Nephron progenitor cell (in vitro differentiated cells): ENCODE measurements around the gene CAPS2.

Experiments used
- DNase-seq: peaks from one replicate; pipeline ENCODE4 v3.0.0; 2021
- H3K27ac Mint-ChIP-seq: 2 replicates; pipeline ENCODE4 v1.8.0; 2021; ENCODE audit warnings: mild to moderate bottlenecking, moderate library complexity, mixed read lengths
- H3K27me3 Mint-ChIP-seq: 2 replicates; pipeline ENCODE4 v1.8.0; 2021; ENCODE audit warnings: mild to moderate bottlenecking, low read depth, mixed read lengths; ENCODE audit not compliant: poor library complexity
- H3K36me3 Mint-ChIP-seq: 2 replicates; pipeline ENCODE4 v1.8.0; 2021; ENCODE audit warnings: low read depth, mixed read lengths
- H3K4me1 Mint-ChIP-seq: 2 replicates; pipeline ENCODE4 v1.8.0; 2021; ENCODE audit warnings: mixed read lengths
- H3K4me3 Mint-ChIP-seq: 2 replicates; pipeline ENCODE4 v1.8.0; 2021; ENCODE audit warnings: mild to moderate bottlenecking, moderate library complexity, mixed read lengths
- H3K9me3 Mint-ChIP-seq: 2 replicates; pipeline ENCODE4 v1.8.0; 2021; ENCODE audit warnings: mild to moderate bottlenecking, moderate library complexity, mixed read lengths
- TF ChIP-seq, protein P1 (sequence below): fragments of 200-600 bp; sonication (generic); IDR thresholded peaks from 2 replicates; pipeline ENCODE4 v1.5.0; 2021; ENCODE audit warnings: antibody characterized with exemption

The CAPS2 gene

DNA sequence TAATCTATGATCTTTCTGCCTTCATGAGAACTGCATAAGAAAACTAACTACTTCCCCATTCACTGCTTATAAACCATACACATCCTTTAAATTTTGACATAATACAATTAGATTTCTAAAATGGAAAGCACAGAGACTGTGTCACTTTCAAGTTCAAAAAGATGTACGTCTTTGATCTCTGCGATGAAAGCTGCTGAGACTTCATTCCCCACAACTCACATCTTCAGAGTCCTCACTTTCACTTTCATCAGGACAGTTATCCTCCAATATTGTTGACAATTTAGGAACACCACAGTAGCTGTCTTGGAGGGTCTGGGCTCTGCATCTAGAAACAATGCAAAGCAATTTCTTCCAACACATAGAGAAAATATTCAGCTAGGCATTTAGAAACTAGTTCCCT, 72.6 kb downstream of the CAPS2 start:
- DNase-seq = no peak
- Mint-ChIP-seq H3K4me1 (no peaks in the 10 kb centered on the region), H3K9me3 (no peaks in the 10 kb centered on the region), H3K27ac (no peak overlapping the region), H3K4me3 (no peak overlapping the region), H3K27me3 (no peaks in the 10 kb centered on the region), H3K36me3 (no peaks in the 10 kb centered on the region)
- TF ChIP-seq, protein P1, sequence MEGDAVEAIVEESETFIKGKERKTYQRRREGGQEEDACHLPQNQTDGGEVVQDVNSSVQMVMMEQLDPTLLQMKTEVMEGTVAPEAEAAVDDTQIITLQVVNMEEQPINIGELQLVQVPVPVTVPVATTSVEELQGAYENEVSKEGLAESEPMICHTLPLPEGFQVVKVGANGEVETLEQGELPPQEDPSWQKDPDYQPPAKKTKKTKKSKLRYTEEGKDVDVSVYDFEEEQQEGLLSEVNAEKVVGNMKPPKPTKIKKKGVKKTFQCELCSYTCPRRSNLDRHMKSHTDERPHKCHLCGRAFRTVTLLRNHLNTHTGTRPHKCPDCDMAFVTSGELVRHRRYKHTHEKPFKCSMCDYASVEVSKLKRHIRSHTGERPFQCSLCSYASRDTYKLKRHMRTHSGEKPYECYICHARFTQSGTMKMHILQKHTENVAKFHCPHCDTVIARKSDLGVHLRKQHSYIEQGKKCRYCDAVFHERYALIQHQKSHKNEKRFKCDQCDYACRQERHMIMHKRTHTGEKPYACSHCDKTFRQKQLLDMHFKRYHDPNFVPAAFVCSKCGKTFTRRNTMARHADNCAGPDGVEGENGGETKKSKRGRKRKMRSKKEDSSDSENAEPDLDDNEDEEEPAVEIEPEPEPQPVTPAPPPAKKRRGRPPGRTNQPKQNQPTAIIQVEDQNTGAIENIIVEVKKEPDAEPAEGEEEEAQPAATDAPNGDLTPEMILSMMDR = no peak

DNA sequence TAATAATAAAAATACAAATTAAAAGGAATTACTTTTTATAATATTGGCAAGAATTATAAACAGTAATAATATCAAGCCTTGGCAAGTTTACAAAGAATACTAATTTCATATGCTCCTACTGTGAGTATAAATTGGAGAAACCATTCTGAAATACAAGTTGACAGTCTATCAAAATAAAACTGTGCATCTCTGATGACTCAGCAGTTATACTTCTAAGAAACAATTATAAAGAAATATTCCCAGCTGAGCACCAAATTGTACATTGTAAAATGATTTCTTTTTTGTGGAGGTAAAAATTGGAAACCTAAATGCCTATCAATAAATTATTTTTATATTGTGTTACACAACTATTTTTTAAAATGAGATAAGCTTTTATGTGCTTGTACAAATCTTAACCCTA, 85.0 kb downstream of the CAPS2 start:
- H3K9me3 Mint-ChIP-seq = peaks cover 5% of the 10 kb centered on the region
- H3K36me3 Mint-ChIP-seq = no peaks in the 10 kb centered on the region
- H3K4me1 Mint-ChIP-seq = no peaks in the 10 kb centered on the region
- TF ChIP-seq, protein P1 = no peak
- H3K4me3 Mint-ChIP-seq = no peak overlapping the region
- peaks cover 2% of the 10 kb centered on the region for H3K27me3 Mint-ChIP-seq
- no peak for DNase-seq
- H3K27ac Mint-ChIP-seq = no peak overlapping the region

DNA sequence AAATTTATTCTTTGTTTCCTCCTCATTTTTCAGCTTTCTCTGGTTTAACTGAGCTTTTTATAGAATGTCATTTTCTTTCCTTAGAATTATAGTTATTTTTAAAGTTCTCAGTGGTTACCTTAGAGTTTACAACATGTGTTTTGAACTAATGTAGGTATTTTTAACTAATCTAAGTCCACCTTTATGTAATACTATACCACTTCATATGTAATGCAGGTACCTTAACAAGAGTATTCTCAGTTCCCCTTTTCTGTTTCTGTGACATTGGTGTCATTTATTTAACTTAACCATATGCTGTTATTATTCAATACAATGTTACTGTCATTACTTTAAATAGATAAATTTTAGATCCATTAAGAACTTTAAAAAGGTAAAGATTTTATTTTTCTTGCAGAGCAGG, 90.1 kb downstream of the CAPS2 start:
- DNase-seq = no peak
- TF ChIP-seq, protein P1 = no peak
- Mint-ChIP-seq H3K4me3 (no peak overlapping the region), H3K9me3 (peaks cover 5% of the 10 kb centered on the region), H3K27ac (no peak overlapping the region), H3K36me3 (no peaks in the 10 kb centered on the region), H3K27me3 (peaks cover 2% of the 10 kb centered on the region), H3K4me1 (no peaks in the 10 kb centered on the region)

DNA sequence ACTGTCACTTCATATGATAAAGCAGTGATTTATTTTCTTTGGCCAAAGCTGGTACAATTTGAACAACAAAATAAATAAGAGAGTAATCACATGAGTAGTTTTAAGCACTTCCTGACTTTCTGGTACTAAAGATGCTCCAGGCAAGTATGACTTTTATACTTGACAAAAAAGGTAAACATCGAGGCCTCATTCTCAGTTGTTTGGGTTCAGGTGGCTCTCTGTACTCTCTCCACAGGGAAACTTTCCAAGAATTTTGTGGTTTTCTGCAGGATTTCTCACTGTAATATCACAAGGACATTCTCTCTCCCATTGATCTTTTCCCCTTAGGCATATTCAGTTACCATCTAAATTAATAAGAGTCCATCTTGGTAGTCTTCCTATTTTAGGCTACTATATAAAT, 93.9 kb downstream of the CAPS2 start:
- H3K27ac Mint-ChIP-seq = no peak overlapping the region
- H3K4me1 Mint-ChIP-seq = no peaks in the 10 kb centered on the region
- H3K36me3 Mint-ChIP-seq = no peaks in the 10 kb centered on the region
- H3K4me3 Mint-ChIP-seq = no peak overlapping the region
- DNase-seq = no peak
- H3K9me3 Mint-ChIP-seq = peaks cover 11% of the 10 kb centered on the region
- TF ChIP-seq, protein P1 = no peak
- no peaks in the 10 kb centered on the region for H3K27me3 Mint-ChIP-seq

DNA sequence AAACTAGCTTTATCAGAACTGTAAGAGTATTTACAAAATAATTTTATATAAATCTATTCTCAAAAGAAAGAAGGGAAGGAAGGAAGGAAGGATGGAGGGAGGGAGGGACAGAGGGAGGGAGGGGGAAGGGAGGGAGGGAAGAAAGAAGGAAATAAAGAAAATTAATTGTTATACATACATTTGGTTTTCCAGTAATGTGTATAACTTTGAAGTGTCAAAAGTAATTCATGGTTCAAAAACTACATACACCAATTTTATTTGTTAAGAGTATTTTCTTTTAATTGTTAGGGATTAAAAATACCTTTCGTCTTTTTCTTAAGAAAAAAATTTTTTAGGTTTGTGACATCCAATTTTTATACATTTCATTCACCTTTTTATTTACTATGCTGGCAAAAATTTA, 103.0 kb downstream of the CAPS2 start:
- H3K9me3 Mint-ChIP-seq = peaks cover 10% of the 10 kb centered on the region
- H3K4me3 Mint-ChIP-seq = no peak overlapping the region
- H3K27ac Mint-ChIP-seq = no peak overlapping the region
- H3K4me1 Mint-ChIP-seq = no peaks in the 10 kb centered on the region
- no peak for DNase-seq
- H3K36me3 Mint-ChIP-seq = no peaks in the 10 kb centered on the region
- no peaks in the 10 kb centered on the region for H3K27me3 Mint-ChIP-seq
- TF ChIP-seq, protein P1 = no peak
